K562 (cell line): ENCODE data around the gene SLC35A4. TPM values are rescaled to one million over a fixed set of nuclear protein-coding genes. Genes with fewer than 3 reads are reported as not detected.

Experiments used
- CREB1 ChIP-seq, 2 experiments: sonication (generic) in 1 of 2; formaldehyde crosslinking in 1 of 2; IDR thresholded peaks; 2 replicates each; pipeline versions ENCODE4 v1.6.1 to v1.8.0; 2012 to 2022; ENCODE audit warnings: inconsistent platforms in 1 of 2, mild to moderate bottlenecking in 1 of 2, missing genetic modification reagents in 1 of 2, moderate library complexity in 1 of 2
- MED1 ChIP-seq: sonication (generic); formaldehyde crosslinking; IDR thresholded peaks from 2 replicates; pipeline ENCODE4 v1.8.1; 2023; ENCODE audit warnings: missing genetic modification reagents, borderline replicate concordance
- MXD1 ChIP-seq: fragments of 250-450 bp; sonication (Bioruptor Pico); IDR thresholded peaks from 2 replicates; pipeline ENCODE4 v1.8.0; 2021; ENCODE audit warnings: borderline replicate concordance, mild to moderate bottlenecking, moderate library complexity; ENCODE audit not compliant: poor library complexity, severe bottlenecking
- MYNN ChIP-seq, 2 experiments: sonication (generic); formaldehyde crosslinking in 1 of 2; IDR thresholded peaks; 2 replicates each; pipeline versions ENCODE4 v1.5.0 to v1.6.1; 2016 to 2020; ENCODE audit warnings: antibody characterized with exemption in 1 of 2, missing genetic modification reagents in 1 of 2
- PHF8 ChIP-seq: fragments of 200-600 bp; sonication (generic); IDR thresholded peaks from 2 replicates; pipeline ENCODE4 v1.6.1; 2012; ENCODE audit warnings: mixed run types, mild to moderate bottlenecking, inconsistent platforms, low read length, moderate library complexity, borderline replicate concordance
- POLR2A ChIP-seq: fragments of 450-650 bp; conservative IDR thresholded peaks from 2 replicates; pipeline ENCODE4 v1.6.1; 2016
- PURB ChIP-seq: sonication (generic); formaldehyde crosslinking; IDR thresholded peaks from 2 replicates; pipeline ENCODE4 v1.9.0; 2021; ENCODE audit warnings: low read depth, mild to moderate bottlenecking, missing genetic modification reagents
- RCOR1 ChIP-seq, 2 experiments: IDR thresholded peaks; 2 replicates each; pipeline ENCODE4 v1.6.1; 2012; ENCODE audit warnings: low read depth in 2 of 2, low read length in 2 of 2, borderline replicate concordance in 1 of 2, improper control_type of control experiment in 1 of 2
- SIN3B ChIP-seq: fragments of 450-650 bp; IDR thresholded peaks from 2 replicates; pipeline ENCODE4 v1.6.1; 2017; ENCODE audit warnings: low read depth, mild to moderate bottlenecking, moderate library complexity
- SMAD4 ChIP-seq: fragments of 250-450 bp; sonication (Bioruptor Pico); conservative IDR thresholded peaks from 2 replicates; pipeline ENCODE4 v1.8.0; 2021; ENCODE audit warnings: inconsistent platforms, mild to moderate bottlenecking, moderate library complexity
- SMARCA4 ChIP-seq: fragments of 450-650 bp; IDR thresholded peaks from 2 replicates; pipeline ENCODE4 v1.6.1; 2016
- TARDBP ChIP-seq: fragments of 450-650 bp; IDR thresholded peaks from 2 replicates; pipeline ENCODE4 v1.6.1; 2016
- TGIF2 ChIP-seq: sonication (generic); formaldehyde crosslinking; IDR thresholded peaks from 2 replicates; pipeline ENCODE4 v1.8.1; 2022; ENCODE audit warnings: mild to moderate bottlenecking, missing genetic modification reagents, moderate library complexity
- TOE1 ChIP-seq, 2 experiments: fragments of 450-650 bp in 1 of 2; sonication (generic) in 1 of 2; formaldehyde crosslinking in 1 of 2; IDR thresholded peaks; 2 replicates each; pipeline versions ENCODE4 v1.7.1 to v1.8.0; 2016 to 2022; ENCODE audit warnings: borderline replicate concordance in 2 of 2, mild to moderate bottlenecking in 2 of 2, antibody characterized with exemption in 1 of 2, inconsistent platforms in 1 of 2, low read depth in 1 of 2, missing genetic modification reagents in 1 of 2, moderate library complexity in 1 of 2
- ZFX ChIP-seq: sonication (generic); formaldehyde crosslinking; IDR thresholded peaks from 2 replicates; pipeline ENCODE4 v1.8.0; 2022; ENCODE audit warnings: mild to moderate bottlenecking, missing genetic modification reagents, moderate library complexity
- polyA plus RNA-seq, 8 experiments: library from polyadenylated mRNA; depleted of rRNA in 4 of 8; stranded (reverse) in 5 of 8; unstranded in 3 of 8; fragments of >200 nt; fragmentation: Nextera tagmentation in 2 of 8; fragmentation: Illumina TruSeq in 1 of 8; extraction: Ambion mirVana in 2 of 8; extraction: Trizol in 1 of 8; gene quantifications; 2 replicates each; pipeline versions ENCODE4 v1.2.1 to v1.2.3, GENCODE V29; 2011 to 2014; ENCODE audit warnings: inconsistent platforms in 1 of 8, missing spikeins in 1 of 8
- total RNA-seq, 7 experiments: library from RNA; depleted of rRNA in 6 of 7; stranded (reverse); fragments of >200 nt in 6 of 7; fragmentation: Illumina TruSeq in 2 of 7; extraction: Trizol in 2 of 7; gene quantifications; 2 replicates each; pipeline versions ENCODE4 v1.2.1 to v1.2.3, GENCODE V29; 2011 to 2021; ENCODE audit warnings: low replicate concordance in 1 of 7
- TF ChIP-seq, protein P1 (sequence below): fragments of 200-600 bp; sonication (generic); IDR thresholded peaks from one replicate; pipeline ENCODE4 v1.6.1; 2012; ENCODE audit warnings: mild to moderate bottlenecking, low read depth, low read length, inconsistent platforms

The SLC35A4 gene
- total and polyA plus RNA-seq, 9 of the 15 experiments (the other 6 are each of a cell fraction or from before 2014, with no cell fraction given), result 21.8 to 171 (median 42.5) TPM

DNA sequence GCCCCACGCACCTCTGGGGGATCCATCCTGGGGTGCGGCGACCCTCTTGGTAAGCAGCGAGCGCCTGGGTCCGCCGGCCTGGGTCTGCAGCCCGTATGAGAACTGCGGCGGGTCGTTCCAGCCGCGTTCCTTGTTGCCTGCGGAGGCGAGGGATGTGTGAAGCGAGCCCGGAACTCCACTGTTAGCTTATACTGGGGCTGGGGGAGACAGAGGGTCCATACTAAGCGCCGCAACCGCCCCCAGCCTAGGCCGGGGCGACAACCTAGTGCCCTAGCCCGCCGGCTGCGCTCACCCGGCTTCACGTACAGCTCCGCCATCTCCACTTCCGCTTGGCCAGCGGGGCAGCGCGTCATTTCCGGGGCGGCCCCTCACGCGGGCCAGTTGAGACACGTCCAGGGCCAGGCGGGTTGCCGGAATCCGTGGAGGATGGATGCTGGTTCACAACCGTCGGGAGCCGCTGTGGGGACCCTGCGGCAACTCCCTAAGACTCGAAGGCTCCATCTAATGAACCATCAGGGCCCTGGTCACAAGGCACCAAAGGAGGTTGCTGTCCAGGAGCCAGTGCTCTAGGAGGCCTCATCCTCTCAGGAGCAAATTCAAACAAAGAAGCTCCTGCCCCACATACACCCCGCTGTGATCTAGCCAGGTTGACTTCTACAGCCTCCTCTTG lies 7.4 kb upstream of the SLC35A4 start, which contains the start of gene SRA1 (continued):
- TF ChIP-seq, protein P1, sequence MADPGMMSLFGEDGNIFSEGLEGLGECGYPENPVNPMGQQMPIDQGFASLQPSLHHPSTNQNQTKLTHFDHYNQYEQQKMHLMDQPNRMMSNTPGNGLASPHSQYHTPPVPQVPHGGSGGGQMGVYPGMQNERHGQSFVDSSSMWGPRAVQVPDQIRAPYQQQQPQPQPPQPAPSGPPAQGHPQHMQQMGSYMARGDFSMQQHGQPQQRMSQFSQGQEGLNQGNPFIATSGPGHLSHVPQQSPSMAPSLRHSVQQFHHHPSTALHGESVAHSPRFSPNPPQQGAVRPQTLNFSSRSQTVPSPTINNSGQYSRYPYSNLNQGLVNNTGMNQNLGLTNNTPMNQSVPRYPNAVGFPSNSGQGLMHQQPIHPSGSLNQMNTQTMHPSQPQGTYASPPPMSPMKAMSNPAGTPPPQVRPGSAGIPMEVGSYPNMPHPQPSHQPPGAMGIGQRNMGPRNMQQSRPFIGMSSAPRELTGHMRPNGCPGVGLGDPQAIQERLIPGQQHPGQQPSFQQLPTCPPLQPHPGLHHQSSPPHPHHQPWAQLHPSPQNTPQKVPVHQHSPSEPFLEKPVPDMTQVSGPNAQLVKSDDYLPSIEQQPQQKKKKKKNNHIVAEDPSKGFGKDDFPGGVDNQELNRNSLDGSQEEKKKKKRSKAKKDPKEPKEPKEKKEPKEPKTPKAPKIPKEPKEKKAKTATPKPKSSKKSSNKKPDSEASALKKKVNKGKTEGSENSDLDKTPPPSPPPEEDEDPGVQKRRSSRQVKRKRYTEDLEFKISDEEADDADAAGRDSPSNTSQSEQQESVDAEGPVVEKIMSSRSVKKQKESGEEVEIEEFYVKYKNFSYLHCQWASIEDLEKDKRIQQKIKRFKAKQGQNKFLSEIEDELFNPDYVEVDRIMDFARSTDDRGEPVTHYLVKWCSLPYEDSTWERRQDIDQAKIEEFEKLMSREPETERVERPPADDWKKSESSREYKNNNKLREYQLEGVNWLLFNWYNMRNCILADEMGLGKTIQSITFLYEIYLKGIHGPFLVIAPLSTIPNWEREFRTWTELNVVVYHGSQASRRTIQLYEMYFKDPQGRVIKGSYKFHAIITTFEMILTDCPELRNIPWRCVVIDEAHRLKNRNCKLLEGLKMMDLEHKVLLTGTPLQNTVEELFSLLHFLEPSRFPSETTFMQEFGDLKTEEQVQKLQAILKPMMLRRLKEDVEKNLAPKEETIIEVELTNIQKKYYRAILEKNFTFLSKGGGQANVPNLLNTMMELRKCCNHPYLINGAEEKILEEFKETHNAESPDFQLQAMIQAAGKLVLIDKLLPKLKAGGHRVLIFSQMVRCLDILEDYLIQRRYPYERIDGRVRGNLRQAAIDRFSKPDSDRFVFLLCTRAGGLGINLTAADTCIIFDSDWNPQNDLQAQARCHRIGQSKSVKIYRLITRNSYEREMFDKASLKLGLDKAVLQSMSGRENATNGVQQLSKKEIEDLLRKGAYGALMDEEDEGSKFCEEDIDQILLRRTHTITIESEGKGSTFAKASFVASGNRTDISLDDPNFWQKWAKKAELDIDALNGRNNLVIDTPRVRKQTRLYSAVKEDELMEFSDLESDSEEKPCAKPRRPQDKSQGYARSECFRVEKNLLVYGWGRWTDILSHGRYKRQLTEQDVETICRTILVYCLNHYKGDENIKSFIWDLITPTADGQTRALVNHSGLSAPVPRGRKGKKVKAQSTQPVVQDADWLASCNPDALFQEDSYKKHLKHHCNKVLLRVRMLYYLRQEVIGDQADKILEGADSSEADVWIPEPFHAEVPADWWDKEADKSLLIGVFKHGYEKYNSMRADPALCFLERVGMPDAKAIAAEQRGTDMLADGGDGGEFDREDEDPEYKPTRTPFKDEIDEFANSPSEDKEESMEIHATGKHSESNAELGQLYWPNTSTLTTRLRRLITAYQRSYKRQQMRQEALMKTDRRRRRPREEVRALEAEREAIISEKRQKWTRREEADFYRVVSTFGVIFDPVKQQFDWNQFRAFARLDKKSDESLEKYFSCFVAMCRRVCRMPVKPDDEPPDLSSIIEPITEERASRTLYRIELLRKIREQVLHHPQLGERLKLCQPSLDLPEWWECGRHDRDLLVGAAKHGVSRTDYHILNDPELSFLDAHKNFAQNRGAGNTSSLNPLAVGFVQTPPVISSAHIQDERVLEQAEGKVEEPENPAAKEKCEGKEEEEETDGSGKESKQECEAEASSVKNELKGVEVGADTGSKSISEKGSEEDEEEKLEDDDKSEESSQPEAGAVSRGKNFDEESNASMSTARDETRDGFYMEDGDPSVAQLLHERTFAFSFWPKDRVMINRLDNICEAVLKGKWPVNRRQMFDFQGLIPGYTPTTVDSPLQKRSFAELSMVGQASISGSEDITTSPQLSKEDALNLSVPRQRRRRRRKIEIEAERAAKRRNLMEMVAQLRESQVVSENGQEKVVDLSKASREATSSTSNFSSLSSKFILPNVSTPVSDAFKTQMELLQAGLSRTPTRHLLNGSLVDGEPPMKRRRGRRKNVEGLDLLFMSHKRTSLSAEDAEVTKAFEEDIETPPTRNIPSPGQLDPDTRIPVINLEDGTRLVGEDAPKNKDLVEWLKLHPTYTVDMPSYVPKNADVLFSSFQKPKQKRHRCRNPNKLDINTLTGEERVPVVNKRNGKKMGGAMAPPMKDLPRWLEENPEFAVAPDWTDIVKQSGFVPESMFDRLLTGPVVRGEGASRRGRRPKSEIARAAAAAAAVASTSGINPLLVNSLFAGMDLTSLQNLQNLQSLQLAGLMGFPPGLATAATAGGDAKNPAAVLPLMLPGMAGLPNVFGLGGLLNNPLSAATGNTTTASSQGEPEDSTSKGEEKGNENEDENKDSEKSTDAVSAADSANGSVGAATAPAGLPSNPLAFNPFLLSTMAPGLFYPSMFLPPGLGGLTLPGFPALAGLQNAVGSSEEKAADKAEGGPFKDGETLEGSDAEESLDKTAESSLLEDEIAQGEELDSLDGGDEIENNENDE, result no peak
- TF ChIP-seq TOE1 (IDR thresholded peaks at IDR 0.05; ENCODE audit: borderline replicate concordance), result peak; percentile 24; the same call in 1 of the 2 replicates
- no peak for TF ChIP-seq TOE1 (CRISPR knock-in tag; IDR thresholded peaks at IDR 0.05; ENCODE audit: borderline replicate concordance, low read depth)
- TF ChIP-seq ZFX (CRISPR knock-in tag), result peak; percentile 86
- peak in 1 of 2 experiments; percentile 33; a peak in 1 of 4 replicates for TF ChIP-seq RCOR1 (IDR thresholded peaks at IDR 0.05; ENCODE audit: borderline replicate concordance in 1 of 2, low read depth in 2 of 2, low read length in 2 of 2)
- TF ChIP-seq CREB1 (IDR thresholded peaks at IDR 0.05), result peak; percentile 90
- TF ChIP-seq CREB1 (CRISPR knock-in tag; IDR thresholded peaks at IDR 0.05), result peak; percentile 94
- TF ChIP-seq PHF8, result peak; percentile 94; the same call in 1 of the 2 replicates
- peak; percentile 42 for TF ChIP-seq SMAD4
- TF ChIP-seq PURB (CRISPR knock-in tag), result no peak
- TF ChIP-seq MXD1 (CRISPR knock-in tag), result no peak
- TF ChIP-seq SMARCA4, result no peak
- peak; percentile 96 for TF ChIP-seq POLR2A
- TF ChIP-seq TARDBP, result 0 out of 2 replicates have a peak, but pooled peaks have one; percentile 28
- no peak for TF ChIP-seq MED1 (CRISPR knock-in tag)
- peak; percentile 17; the same call in 1 of the 2 replicates for TF ChIP-seq MYNN (IDR thresholded peaks at IDR 0.05)
- no peak for TF ChIP-seq MYNN (CRISPR knock-in tag; IDR thresholded peaks at IDR 0.05)
- no peak for TF ChIP-seq TGIF2 (CRISPR knock-in tag)
- peak; percentile 77 for TF ChIP-seq SIN3B
